Measurements from ENCODE around the gene HSD17B13. TPM values are rescaled to one million over a fixed set of nuclear protein-coding genes. Genes with fewer than 3 reads are reported as not detected.

Gene HSD17B13
- total and polyA plus RNA-seq, 7 donors, result 0.13 to 1.8 (median 0.66) TPM; not detected in 1

GRCh38 chr4:87275311-87275710 lies 47.4 kb downstream of the HSD17B13 start:
- TF ChIP-seq POLR2AphosphoS5 (IDR thresholded peaks at IDR 0.05), result no peak
- no peak for TF ChIP-seq CTCF (IDR thresholded peaks at IDR 0.05)
- no peak for TF ChIP-seq POLR2A (IDR thresholded peaks at IDR 0.05)
- no peak for TF ChIP-seq EP300 (IDR thresholded peaks at IDR 0.05)
- Histone ChIP-seq H3K27ac (no peak overlapping the region), H3K27me3 (no peaks in the 10 kb centered on the region), H3K9me3 (no peaks in the 10 kb centered on the region), H3K4me3 (no peak overlapping the region), H3K36me3 (no peaks in the 10 kb centered on the region), H3K4me1 (no peaks in the 10 kb centered on the region)
- no peak for DNase-seq
- 18 to 70% methylated on average over 2 of the region's 2 CpGs for WGBS, 2 donors
- intact Hi-C loops (cut with DNase I), result loop anchor here (10.0 kb wide), 1 partner anchor 189 kb away; no protein-coding TSS in a partner anchor

GRCh38 chr4:87274803-87275202 lies 47.9 kb downstream of the HSD17B13 start:
- no peak overlapping the region for H3K4me3 ChIP-seq
- no peak overlapping the region for H3K27ac ChIP-seq
- TF ChIP-seq POLR2A (IDR thresholded peaks at IDR 0.05) (no peak), EP300 (IDR thresholded peaks at IDR 0.05) (no peak), POLR2AphosphoS5 (IDR thresholded peaks at IDR 0.05) (no peak), CTCF (IDR thresholded peaks at IDR 0.05) (no peak)
- no peak for DNase-seq
- intact Hi-C loops (cut with DNase I), result loop anchor here (10.0 kb wide), 1 partner anchor 190 kb away; no protein-coding TSS in a partner anchor
- H3K4me1 ChIP-seq, result no peaks in the 10 kb centered on the region
- no peaks in the 10 kb centered on the region for H3K9me3 ChIP-seq
- H3K36me3 ChIP-seq, result no peaks in the 10 kb centered on the region
- H3K27me3 ChIP-seq, result no peaks in the 10 kb centered on the region

- Histone ChIP-seq H3K27me3 (no peaks in the 10 kb centered on the region), H3K4me1 (no peaks in the 10 kb centered on the region), H3K36me3 (no peaks in the 10 kb centered on the region), H3K4me3 (no peak overlapping the region), H3K9me3 (no peaks in the 10 kb centered on the region), H3K27ac (no peak overlapping the region)
- intact Hi-C loops (cut with DNase I), result loop anchor here (10.0 kb wide), 1 partner anchor 190 kb away; no protein-coding TSS in a partner anchor
- DNase-seq, result no peak
- TF ChIP-seq POLR2AphosphoS5 (IDR thresholded peaks at IDR 0.05) (no peak), EP300 (IDR thresholded peaks at IDR 0.05) (no peak), POLR2A (IDR thresholded peaks at IDR 0.05) (no peak), CTCF (IDR thresholded peaks at IDR 0.05) (no peak)
Observed at GRCh38 chr4:87274327-87274726, 48.4 kb downstream of the HSD17B13 start.

- no peaks in the 10 kb centered on the region for H3K4me1 ChIP-seq
- H3K27ac ChIP-seq, result no peak overlapping the region
- intact Hi-C loops (cut with DNase I), result loop anchor here (10.0 kb wide), 1 partner anchor 194 kb away; no protein-coding TSS in a partner anchor
- TF ChIP-seq POLR2AphosphoS5 (IDR thresholded peaks at IDR 0.05) (no peak), CTCF (IDR thresholded peaks at IDR 0.05) (no peak), EP300 (IDR thresholded peaks at IDR 0.05) (no peak), POLR2A (IDR thresholded peaks at IDR 0.05) (no peak)
- H3K4me3 ChIP-seq, result no peak overlapping the region
- no peaks in the 10 kb centered on the region for H3K27me3 ChIP-seq
- H3K36me3 ChIP-seq, result no peaks in the 10 kb centered on the region
- H3K9me3 ChIP-seq, result no peaks in the 10 kb centered on the region
- no peak for DNase-seq
- WGBS, 2 donors, result 78 to 87% methylated on average over 7 of the region's 7 CpGs
Observed at GRCh38 chr4:87270825-87271224, 51.9 kb downstream of the HSD17B13 start.

GRCh38 chr4:87270144-87270543 lies 52.5 kb downstream of the HSD17B13 start:
- Histone ChIP-seq H3K9me3 (no peaks in the 10 kb centered on the region), H3K36me3 (no peaks in the 10 kb centered on the region), H3K4me3 (no peak overlapping the region), H3K4me1 (no peaks in the 10 kb centered on the region), H3K27me3 (no peaks in the 10 kb centered on the region), H3K27ac (no peak overlapping the region)
- intact Hi-C loops (cut with DNase I), result loop anchor here (10.0 kb wide), 1 partner anchor 195 kb away; no protein-coding TSS in a partner anchor
- DNase-seq, result no peak
- 16 to 55% methylated on average over 3 of the region's 3 CpGs for WGBS, 2 donors
- TF ChIP-seq CTCF (IDR thresholded peaks at IDR 0.05), result peak in 1 of 4 experiments; percentile 37
- TF ChIP-seq POLR2A (IDR thresholded peaks at IDR 0.05), result no peak
